ENCODE results near the gene SCLT1. TPM values are rescaled to one million over a fixed set of nuclear protein-coding genes. Genes with fewer than 3 reads are reported as not detected.

The SCLT1 gene
- total and polyA plus RNA-seq, 2 of the 13 experiments (the other 11 are each of a cell fraction or from before 2014, with no cell fraction given), result 1.5 to 8.7 TPM

GRCh38 chr4:128871948-128872347 lies 221.4 kb downstream of the SCLT1 start (continued):
- TF ChIP-seq NFAT5 (CRISPR knock-in tag; IDR thresholded peaks at IDR 0.05) (no peak), IRF2 (CRISPR knock-in tag; IDR thresholded peaks at IDR 0.05) (no peak)

- in situ Hi-C loops (cut with HindIII; ENCODE audit: extremely low pct_ligation_motif_present, low pct_unique_long_range_greater_than_20kb), result no loop called here
- Histone ChIP-seq H3K36me3 (replicated peaks in 1 of 2; ENCODE audit: control insufficient read depth in 1 of 2, insufficient read depth in 2 of 2, low read length in 2 of 2) (peaks cover 5 to 41% of the 10 kb centered on the region in 2 experiments; a peak in 4 of 5 replicates), H3K4me3 (replicated peaks in 1 of 3; ENCODE audit: insufficient read depth in 1 of 3, low read depth in 2 of 3, low read length in 3 of 3) (no peak overlapping the region), H3K9me3 (ENCODE audit: low read length) (no peaks in the 10 kb centered on the region), H4K20me1 (ENCODE audit: insufficient read depth, low read length) (no peaks in the 10 kb centered on the region), H3K79me2 (ENCODE audit: insufficient read depth, low read length) (no peaks in the 10 kb centered on the region), H3K4me2 (ENCODE audit: low read depth, low read length) (no peak overlapping the region), H2AFZ (ENCODE audit: low read length) (no peak overlapping the region), H3K9ac (ENCODE audit: insufficient read depth, low read depth, low read length) (no peak overlapping the region), H3K27me3 (ENCODE audit: control insufficient read depth in 1 of 2, insufficient read depth in 2 of 2, low read length in 2 of 2) (no peaks in the 10 kb centered on the region), H3K4me1 (ENCODE audit: insufficient read depth, low read length) (peaks cover 21% of the 10 kb centered on the region), H3K27ac (ENCODE audit: extremely low read length, insufficient read depth, low read length) (no peak overlapping the region)
- ChIA-PET CTCF (ENCODE audit: low intra/inter-chr PET ratio, low total read pairs) (no interaction called here), POLR2A (no interaction called here)
- BruUV-seq (replicated peaks), result no TSS peak
- ATAC-seq (no peak), FAIRE-seq (no peak), DNase-seq (ENCODE audit: low spot score) (no peak)
- WGBS (ENCODE audit: low lambda C conversion rate), result 97% methylated on average over 2 of the region's 2 CpGs
- intact Hi-C loops (cut with micrococcal nuclease; ENCODE audit: unreplicated experiment), result loop anchor here (10.0 kb wide), 1 partner anchor 225 kb away; the partner anchor contains the start of genes C4orf33 and SCLT1
- TF ChIP-seq ETV5 (CRISPR knock-in tag; IDR thresholded peaks at IDR 0.05; ENCODE audit: borderline replicate concordance) (no peak), ZNF567 (CRISPR knock-in tag; IDR thresholded peaks at IDR 0.05; ENCODE audit: borderline replicate concordance) (no peak), ZMYM4 (CRISPR knock-in tag; IDR thresholded peaks at IDR 0.05) (no peak), NFE2L2 (IDR thresholded peaks at IDR 0.05; ENCODE audit: low read length) (no peak), PRMT3 (CRISPR knock-in tag; IDR thresholded peaks at IDR 0.05; ENCODE audit: borderline replicate concordance, low read depth) (no peak), CENPX (CRISPR knock-in tag; IDR thresholded peaks at IDR 0.05) (no peak), GATAD1 (CRISPR knock-in tag; IDR thresholded peaks at IDR 0.05) (no peak), FOXO1 (CRISPR knock-in tag; IDR thresholded peaks at IDR 0.05) (no peak), ZNF362 (CRISPR knock-in tag; IDR thresholded peaks at IDR 0.05; ENCODE audit: borderline replicate concordance) (no peak), GPN1 (CRISPR knock-in tag; IDR thresholded peaks at IDR 0.05; ENCODE audit: borderline replicate concordance) (no peak), AFF4 (CRISPR knock-in tag; IDR thresholded peaks at IDR 0.05) (no peak)
Observed at GRCh38 chr4:128869776-128870509, 223.4 kb downstream of the SCLT1 start.

Data from HepG2 (cell line).